Ishikawa (cell line): ENCODE measurements around the gene ZNF701.

Source experiments
- EP300 ChIP-seq: IDR thresholded peaks from 2 replicates; pipeline ENCODE4 v1.6.1; 2012; ENCODE audit warnings: borderline replicate concordance
- NFIC ChIP-seq: IDR thresholded peaks from 2 replicates; pipeline ENCODE4 v1.6.1; 2012
- RAD21 ChIP-seq: IDR thresholded peaks from 2 replicates; pipeline ENCODE4 v1.6.1; 2012; ENCODE audit warnings: low read depth

- TF ChIP-seq NFIC (no peak), EP300 (no peak), RAD21 (no peak)
Observed at GRCh38 chr19:52524086-52524485, 46.0 kb upstream of the ZNF701 start.
